Measurements from ENCODE around the gene NKIRAS1.
A peak's percentile ranks its signal among the peaks of the same experiment; 100 is the strongest.
"Not testable (repeated sequence)": the region's sequence is repeated elsewhere in the genome, so short reads cannot be mapped to it uniquely, and the experiment has no call there.

NKIRAS1 gene

DNA sequence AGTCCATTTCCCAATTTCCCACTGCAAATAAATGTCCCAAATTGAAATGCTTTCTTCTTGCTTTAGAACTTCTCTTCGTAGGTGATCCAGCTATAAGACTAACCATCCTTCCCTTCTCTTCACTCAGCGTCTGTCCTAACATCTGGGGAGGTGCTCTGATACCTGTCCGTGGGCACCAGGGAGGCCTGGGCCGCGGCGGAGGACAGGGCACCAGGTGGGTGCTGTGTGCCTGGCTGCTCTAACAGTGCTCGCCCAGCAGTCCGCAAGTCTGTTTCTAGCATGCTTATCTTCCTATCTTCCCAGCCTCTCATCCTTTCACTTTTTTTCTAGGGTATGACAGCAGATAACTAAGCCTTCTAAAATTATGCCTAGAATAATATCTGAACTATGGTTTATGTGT, 37.3 kb downstream of the NKIRAS1 start:
- no peaks in the 10 kb centered on the region for H3K27me3 Mint-ChIP-seq
- H3K4me1 Mint-ChIP-seq = peaks cover 9% of the 10 kb centered on the region
- DNase-seq = no peak
- peaks cover 7% of the 10 kb centered on the region for H3K36me3 Mint-ChIP-seq
- H3K4me3 Mint-ChIP-seq = no peak overlapping the region
- CTCF ChIA-PET = no interaction called here
- H3K27ac Mint-ChIP-seq = no peak overlapping the region
- H3K9me3 Mint-ChIP-seq = no peaks in the 10 kb centered on the region

DNA sequence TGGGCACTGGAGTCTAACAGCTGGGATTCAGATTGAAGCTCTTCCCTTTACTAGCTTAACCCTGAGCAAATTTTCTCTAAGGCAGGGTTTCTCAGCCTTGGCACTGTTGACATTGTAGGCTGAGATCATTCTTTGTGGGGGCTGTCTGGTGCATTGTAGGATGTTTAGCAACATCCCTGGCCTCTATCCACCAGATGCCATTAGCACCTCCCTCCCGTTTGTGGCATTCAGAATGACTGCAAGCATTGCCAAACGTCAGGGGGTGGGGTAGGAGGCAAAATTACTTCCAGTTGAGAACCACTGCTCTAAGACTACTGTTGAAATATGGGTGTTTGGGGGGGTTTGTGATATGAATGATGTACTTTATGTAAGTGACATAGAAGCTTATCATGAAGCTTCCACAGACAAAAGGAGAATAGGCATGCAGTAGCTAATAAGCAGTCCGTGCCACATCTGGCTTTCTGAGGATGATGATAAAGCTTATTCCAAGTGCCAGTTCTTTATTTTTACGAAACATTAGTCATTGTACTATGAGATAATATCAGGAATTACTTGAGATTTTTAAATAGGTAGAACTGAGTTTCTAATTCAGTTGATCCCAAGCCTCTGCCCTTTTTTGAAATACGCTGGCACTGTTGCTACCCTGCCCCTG, 39.3 kb downstream of the NKIRAS1 start:
- no peak overlapping the region for H3K27ac Mint-ChIP-seq
- no peak for DNase-seq
- peaks cover 7% of the 10 kb centered on the region for H3K36me3 Mint-ChIP-seq
- H3K4me3 Mint-ChIP-seq = no peak overlapping the region
- H3K4me1 Mint-ChIP-seq = peaks cover 9% of the 10 kb centered on the region
- no peaks in the 10 kb centered on the region for H3K27me3 Mint-ChIP-seq
- CTCF ChIA-PET = interaction anchor here (0.6 kb wide), 1 partner anchor 729 kb away, joined by 3 read pairs; no protein-coding TSS in a partner anchor
- H3K9me3 Mint-ChIP-seq = no peaks in the 10 kb centered on the region

DNA sequence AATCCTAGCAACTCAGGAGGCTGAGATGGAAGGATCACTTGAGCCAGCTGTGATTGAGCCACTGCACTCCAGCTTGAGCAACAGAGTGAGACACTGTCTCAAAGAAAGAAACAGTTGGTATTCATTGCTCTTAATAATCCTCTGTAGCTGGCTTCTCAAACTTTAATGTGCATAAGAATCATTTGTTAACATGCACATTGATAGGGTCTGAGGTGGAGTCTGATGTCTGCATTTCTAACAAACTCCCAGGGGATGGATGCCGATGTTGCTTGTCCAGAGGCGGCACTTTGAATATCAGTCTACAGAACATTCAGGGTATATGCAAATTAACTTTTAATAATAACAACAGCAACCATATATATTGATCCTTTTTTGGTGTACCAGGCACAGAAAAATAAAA, 39.9 kb downstream of the NKIRAS1 start:
- Mint-ChIP-seq H3K9me3 (no peaks in the 10 kb centered on the region), H3K4me3 (no peak overlapping the region), H3K4me1 (peaks cover 9% of the 10 kb centered on the region), H3K27me3 (no peaks in the 10 kb centered on the region), H3K27ac (no peak overlapping the region), H3K36me3 (peaks cover 7% of the 10 kb centered on the region)
- CTCF ChIA-PET = interaction anchor here (0.6 kb wide), 1 partner anchor 729 kb away, joined by 3 read pairs; no protein-coding TSS in a partner anchor
- no peak for DNase-seq

DNA sequence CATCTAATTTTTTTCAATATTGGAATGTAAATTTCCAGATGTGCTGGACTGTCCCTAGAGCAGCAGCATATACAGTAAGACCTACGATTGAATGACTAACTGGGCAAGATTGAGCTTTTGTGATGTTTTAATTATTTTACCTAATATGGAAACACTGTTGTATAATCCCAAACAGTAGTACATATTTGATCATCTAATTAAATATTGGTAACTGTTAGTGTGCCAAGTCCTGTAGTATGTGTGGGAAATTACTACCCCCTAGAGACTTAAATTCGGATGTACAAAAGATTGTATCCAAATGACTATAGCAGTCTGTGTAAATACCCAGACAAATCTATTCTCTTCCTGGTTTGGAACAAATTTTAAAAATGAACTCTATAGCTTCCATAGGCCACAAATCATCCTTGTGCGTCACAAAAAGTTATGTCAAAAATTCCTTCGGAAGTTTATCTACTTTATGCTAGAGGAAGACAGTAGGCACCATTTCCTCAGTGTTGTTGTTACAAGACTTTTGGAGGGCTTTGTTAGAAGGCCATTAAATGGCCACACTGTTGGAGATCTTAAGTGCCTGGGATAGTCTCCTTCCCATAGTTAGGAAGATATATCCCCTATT, 41.6 kb downstream of the NKIRAS1 start:
- DNase-seq = no peak
- Mint-ChIP-seq H3K27me3 (no peaks in the 10 kb centered on the region), H3K4me3 (no peak overlapping the region), H3K4me1 (no peaks in the 10 kb centered on the region), H3K27ac (no peak overlapping the region), H3K36me3 (no peaks in the 10 kb centered on the region), H3K9me3 (no peaks in the 10 kb centered on the region)
- CTCF ChIA-PET = interaction anchor here (2.1 kb wide), 1 partner anchor 13 kb away, joined by 5 read pairs; no protein-coding TSS in a partner anchor

DNA sequence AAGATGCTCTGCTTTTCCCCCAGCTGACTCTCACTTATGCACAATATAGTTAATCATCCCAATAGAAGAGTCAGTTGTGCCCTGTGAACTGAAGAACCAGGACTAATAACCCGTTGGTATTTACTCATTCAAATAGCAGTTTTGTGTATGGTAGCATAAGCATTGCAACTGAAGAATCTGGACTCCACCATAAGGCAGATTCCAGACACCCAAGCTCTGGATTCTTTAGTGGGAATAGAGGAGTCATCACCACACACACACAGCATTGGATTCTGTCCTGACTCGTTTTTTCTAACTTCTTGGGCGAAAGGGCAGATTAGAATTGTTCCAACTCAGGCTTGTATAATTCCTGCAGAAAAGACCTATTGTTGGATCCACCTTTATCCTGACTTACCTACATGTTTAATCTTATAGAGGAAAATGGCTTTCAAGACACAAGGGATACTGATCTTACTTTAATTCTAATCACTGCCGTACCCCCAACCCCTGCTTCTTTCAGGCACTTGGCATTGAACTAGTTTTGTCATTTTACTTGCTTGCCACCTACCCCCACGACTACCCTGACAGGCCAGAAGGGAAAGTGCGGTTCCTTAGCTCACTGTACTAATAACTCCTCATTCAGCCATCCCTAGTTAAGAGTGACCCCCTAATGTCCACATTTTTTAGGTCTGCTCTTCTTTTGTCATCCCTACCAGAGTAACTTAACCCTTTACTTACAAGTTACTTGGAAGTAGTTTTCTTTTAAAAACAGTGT, 42.3 kb downstream of the NKIRAS1 start:
- no peaks in the 10 kb centered on the region for H3K9me3 Mint-ChIP-seq
- H3K27me3 Mint-ChIP-seq = no peaks in the 10 kb centered on the region
- no peak overlapping the region for H3K27ac Mint-ChIP-seq
- no peaks in the 10 kb centered on the region for H3K36me3 Mint-ChIP-seq
- no peak overlapping the region for H3K4me3 Mint-ChIP-seq
- CTCF ChIA-PET = interaction anchor here (2.1 kb wide), 1 partner anchor 14 kb away, joined by 5 read pairs; no protein-coding TSS in a partner anchor
- H3K4me1 Mint-ChIP-seq = no peaks in the 10 kb centered on the region
- DNase-seq = no peak

DNA sequence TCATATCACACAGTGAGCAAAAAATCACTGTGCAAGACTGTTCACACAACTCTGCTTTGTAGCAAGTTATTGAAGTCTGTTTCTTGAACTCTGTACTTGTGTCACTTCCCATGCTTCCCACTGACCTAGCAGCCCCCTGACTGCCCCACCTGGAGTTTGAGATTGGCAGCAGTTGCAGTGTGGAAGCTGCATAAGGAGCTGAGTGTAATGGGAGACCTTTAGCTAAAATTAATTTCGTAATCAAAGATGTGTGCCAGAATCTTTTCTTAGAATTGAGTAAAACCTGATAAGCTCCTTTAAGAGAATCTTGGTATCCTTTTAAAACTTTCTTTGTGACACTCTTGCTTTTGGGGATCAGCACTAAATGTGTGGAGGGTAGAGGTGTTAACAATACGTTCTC, 42.8 kb downstream of the NKIRAS1 start:
- Mint-ChIP-seq H3K27me3 (no peaks in the 10 kb centered on the region), H3K9me3 (no peaks in the 10 kb centered on the region), H3K4me1 (no peaks in the 10 kb centered on the region), H3K4me3 (no peak overlapping the region), H3K36me3 (peaks cover 1% of the 10 kb centered on the region), H3K27ac (no peak overlapping the region)
- CTCF ChIA-PET = interaction anchor here (2.1 kb wide), 1 partner anchor 15 kb away, joined by 5 read pairs; no protein-coding TSS in a partner anchor
- DNase-seq = no peak

DNA sequence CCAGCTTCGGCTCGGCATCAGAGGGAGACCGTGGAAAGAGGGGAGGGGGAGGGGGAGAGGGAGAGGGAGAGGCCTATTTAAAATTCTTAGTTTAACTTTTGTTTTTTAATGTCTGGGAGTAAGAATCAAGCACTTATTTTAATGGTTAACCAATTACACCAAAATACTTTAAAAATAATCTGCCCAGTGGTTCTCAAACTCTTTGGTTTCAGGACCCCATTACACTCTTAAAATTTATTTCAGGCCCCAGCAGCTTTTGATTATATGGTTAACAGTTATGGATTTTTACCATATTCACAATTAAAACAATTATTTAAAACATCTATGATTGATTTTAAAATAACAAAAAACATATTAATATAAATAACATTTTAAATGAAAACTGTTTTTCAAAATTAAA, 44.5 kb downstream of the NKIRAS1 start:
- H3K9me3 Mint-ChIP-seq = no peaks in the 10 kb centered on the region
- CTCF ChIA-PET = no interaction called here
- no peak overlapping the region for H3K4me3 Mint-ChIP-seq

DNA sequence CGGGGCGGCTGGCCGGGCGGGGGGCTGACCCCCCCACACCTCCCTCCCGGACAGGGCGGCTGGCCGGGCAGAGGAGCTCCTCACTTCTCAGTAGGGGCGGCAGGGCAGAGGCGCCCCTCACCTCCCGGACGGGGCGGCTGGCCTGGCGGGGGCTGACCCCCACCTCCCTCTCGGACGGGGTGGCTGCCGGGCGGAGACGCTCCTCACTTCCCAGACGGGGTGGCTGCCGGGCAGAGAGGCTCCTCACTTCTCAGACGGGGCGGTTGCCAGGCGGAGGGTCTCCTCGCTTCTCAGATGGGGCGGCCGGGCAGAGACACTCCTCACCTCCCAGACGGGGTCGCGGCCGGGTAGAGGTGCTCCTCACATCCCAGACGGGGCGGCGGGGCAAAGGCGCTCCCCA, 45.4 kb downstream of the NKIRAS1 start:
- CTCF ChIA-PET, H3K4me1 Mint-ChIP-seq, H3K27me3 Mint-ChIP-seq, H3K4me3 Mint-ChIP-seq, H3K36me3 Mint-ChIP-seq, H3K27ac Mint-ChIP-seq, H3K9me3 Mint-ChIP-seq, DNase-seq: not testable (repeated sequence)

More for the DNA sequence above, 44.5 kb downstream of the NKIRAS1 start:
- H3K4me1 Mint-ChIP-seq = no peaks in the 10 kb centered on the region
- H3K27ac Mint-ChIP-seq = no peak overlapping the region
- H3K27me3 Mint-ChIP-seq = no peaks in the 10 kb centered on the region
- no peak for DNase-seq
- H3K36me3 Mint-ChIP-seq = peaks cover 1% of the 10 kb centered on the region

DNA sequence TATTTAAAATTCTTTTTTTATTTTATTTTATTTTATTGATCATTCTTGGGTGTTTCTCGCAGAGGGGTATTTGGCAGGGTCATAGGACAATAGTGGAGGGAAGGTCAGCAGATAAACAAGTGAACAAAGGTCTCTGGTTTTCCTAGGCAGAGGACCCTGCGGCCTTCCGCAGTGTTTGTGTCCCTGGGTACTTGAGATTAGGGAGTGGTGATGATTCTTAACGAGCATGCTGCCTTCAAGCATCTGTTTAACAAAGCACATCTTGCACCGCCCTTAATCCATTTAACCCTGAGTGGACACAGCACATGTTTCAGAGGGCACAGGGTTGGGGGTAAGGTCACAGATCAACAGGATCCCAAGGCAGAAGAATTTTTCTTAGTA, 46.1 kb downstream of the NKIRAS1 start:
- H3K4me3 Mint-ChIP-seq, H3K36me3 Mint-ChIP-seq, DNase-seq, H3K9me3 Mint-ChIP-seq, H3K27ac Mint-ChIP-seq, CTCF ChIA-PET, H3K4me1 Mint-ChIP-seq, H3K27me3 Mint-ChIP-seq: not testable (repeated sequence)

DNA sequence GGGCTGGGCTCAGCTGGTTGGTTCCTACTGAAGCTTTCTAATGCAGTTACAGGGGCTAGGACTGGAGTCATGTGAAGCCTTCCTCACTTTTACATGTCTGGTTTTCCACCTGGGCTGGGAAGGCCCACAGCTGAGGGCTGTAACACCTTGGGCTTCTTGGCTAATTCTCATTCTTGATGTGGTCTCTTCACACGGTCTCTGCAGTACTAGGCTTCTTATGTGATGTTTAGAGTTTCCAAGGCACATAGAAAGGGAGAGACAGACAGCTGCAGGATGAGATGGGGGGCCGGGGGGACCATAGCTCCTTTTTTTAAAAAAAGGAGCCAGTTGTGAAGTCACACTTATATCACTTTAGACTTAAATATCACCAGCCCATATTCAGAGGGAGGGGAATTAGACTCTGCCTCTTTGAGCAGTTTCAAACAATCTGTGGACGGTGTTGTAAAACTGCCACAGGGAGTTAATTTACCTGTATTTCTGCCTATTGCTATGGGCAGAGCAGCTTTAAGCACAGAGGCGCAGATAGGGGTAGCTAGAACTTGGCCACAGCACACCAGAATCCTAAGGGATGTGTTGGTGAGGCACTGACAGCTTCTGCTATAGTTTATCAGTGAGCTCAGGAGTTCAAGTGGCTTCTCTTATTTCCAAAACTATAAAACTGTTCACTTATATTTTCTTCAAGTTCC, 46.7 kb downstream of the NKIRAS1 start:
- DNase-seq = no peak
- H3K36me3 Mint-ChIP-seq = peaks cover 2% of the 10 kb centered on the region
- H3K4me1 Mint-ChIP-seq = no peaks in the 10 kb centered on the region
- H3K9me3 Mint-ChIP-seq = no peaks in the 10 kb centered on the region
- no peaks in the 10 kb centered on the region for H3K27me3 Mint-ChIP-seq
- H3K4me3 Mint-ChIP-seq = no peak overlapping the region
- CTCF ChIA-PET = interaction anchor here (0.5 kb wide), 1 partner anchor 1619 kb away, joined by 3 read pairs; no protein-coding TSS in a partner anchor
- no peak overlapping the region for H3K27ac Mint-ChIP-seq

DNA sequence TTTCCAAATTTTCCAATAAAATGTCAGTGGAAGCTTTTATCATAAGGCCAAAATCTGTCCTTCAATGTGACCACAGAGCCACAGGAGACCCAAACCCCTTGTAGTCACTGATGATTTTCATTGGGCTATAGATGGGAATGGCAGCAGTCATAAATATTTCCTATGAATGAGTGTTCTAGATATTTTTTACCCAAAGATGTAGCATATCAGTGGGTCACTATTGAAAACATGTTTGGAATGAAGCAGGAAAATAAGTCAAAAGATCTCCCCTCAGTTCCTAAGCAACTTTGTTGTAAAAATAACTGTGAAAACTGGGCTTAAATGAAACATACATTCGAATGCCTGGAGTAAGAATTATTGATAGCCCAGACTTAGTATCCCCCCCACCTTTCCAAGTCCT, 49.0 kb downstream of the NKIRAS1 start:
- no peak for DNase-seq
- Mint-ChIP-seq H3K36me3 (peaks cover 4% of the 10 kb centered on the region), H3K4me3 (no peak overlapping the region), H3K9me3 (no peaks in the 10 kb centered on the region), H3K4me1 (peaks cover 3% of the 10 kb centered on the region), H3K27me3 (no peaks in the 10 kb centered on the region), H3K27ac (no peak overlapping the region)
- CTCF ChIA-PET = no interaction called here

DNA sequence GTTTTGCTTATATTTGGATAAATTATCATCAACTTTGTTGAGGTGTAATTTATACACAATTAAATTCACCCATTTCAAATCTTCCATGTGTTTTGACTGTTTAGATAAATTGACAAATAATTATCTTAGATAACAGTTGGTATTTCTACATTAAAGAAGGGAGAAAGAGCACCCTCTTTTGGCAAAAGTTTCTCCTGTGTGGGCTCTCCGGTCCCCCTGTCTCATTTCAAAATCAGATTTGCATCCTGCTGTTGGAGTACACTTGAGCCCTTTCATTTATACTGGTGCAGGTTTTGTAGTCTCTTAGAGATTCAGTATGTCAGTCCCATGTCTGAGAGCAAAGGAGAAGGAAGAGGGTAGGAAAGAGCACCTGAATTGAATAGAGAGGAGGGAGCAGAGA, 49.4 kb downstream of the NKIRAS1 start:
- no peak overlapping the region for H3K27ac Mint-ChIP-seq
- no peaks in the 10 kb centered on the region for H3K9me3 Mint-ChIP-seq
- H3K27me3 Mint-ChIP-seq = no peaks in the 10 kb centered on the region
- CTCF ChIA-PET = no interaction called here
- peaks cover 3% of the 10 kb centered on the region for H3K4me1 Mint-ChIP-seq
- peaks cover 4% of the 10 kb centered on the region for H3K36me3 Mint-ChIP-seq
- no peak for DNase-seq
- H3K4me3 Mint-ChIP-seq = no peak overlapping the region

DNA sequence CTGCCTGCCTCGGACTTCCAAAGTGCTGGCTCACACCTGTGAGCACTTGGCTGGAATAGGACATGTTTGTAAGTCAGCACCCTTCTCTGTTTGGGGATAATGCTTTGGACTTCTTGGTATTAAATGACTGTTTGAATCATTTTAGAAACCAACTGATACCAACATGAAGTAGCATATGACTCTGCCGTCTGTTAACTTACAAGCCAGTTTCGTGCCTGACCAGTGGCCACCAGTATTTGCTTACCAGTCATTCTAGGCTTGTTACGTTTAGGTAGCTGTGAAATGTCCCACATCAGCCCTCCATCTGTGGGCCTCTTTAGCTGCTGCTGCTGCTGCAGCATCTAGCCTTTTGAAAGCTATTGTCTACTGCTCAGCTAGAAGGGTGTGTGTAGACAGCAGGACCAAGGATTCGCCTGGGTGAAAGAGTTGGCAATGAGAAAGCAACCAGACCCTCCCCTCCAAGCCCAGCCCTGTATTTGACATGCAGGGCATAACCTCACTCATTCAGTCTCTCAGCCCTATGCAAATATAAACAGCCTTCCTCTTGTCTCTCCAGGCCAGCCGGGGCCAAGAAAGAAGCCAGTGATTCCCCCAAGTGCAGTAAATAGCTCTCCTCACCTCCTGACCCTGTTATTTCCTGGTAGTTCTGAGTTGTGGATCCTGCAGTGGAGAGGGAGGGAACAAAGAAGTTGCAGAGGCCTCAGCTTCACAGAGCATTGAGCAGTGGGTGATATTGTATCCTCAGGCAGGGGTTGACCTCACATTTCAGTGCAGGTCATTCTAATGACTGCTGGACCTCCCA, 51.0 kb downstream of the NKIRAS1 start:
- no peak for DNase-seq
- peaks cover 3% of the 10 kb centered on the region for H3K4me1 Mint-ChIP-seq
- peak overlapping the region; percentile 20 for H3K27ac Mint-ChIP-seq
- H3K9me3 Mint-ChIP-seq = no peaks in the 10 kb centered on the region
- no peak overlapping the region for H3K4me3 Mint-ChIP-seq
- CTCF ChIA-PET = no interaction called here
- H3K36me3 Mint-ChIP-seq = peaks cover 9% of the 10 kb centered on the region
- no peaks in the 10 kb centered on the region for H3K27me3 Mint-ChIP-seq

DNA sequence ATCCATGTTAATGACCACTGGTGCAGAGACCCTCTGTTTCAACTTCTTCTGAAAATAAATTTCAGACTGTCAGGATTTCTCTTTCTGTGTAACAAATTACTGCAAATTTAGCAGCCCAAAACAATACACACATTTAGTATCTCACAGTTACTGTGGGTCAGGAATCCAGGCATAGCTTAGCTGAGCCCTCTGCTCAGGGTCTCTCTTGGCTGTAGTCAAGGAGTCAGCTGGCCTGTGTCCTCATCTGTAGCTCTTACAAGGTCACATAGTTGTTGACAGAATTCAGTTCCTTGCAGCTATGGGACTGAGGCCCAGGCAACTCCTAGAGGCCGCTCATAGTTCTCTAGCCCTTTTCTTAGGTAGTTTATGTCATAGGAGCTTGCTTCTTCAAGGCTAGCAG, 51.9 kb downstream of the NKIRAS1 start:
- CTCF ChIA-PET = no interaction called here
- Mint-ChIP-seq H3K9me3 (no peaks in the 10 kb centered on the region), H3K27ac (no peak overlapping the region), H3K4me1 (peaks cover 10% of the 10 kb centered on the region), H3K36me3 (peaks cover 9% of the 10 kb centered on the region), H3K27me3 (no peaks in the 10 kb centered on the region), H3K4me3 (no peak overlapping the region)
- no peak for DNase-seq
